ENCODE results near the gene MAD1L1. TPM values are rescaled to one million over a fixed set of nuclear protein-coding genes. Genes with fewer than 3 reads are reported as not detected.

Gene MAD1L1
- total RNA-seq, 1 donor from 2014 or later = 56.2 TPM

DNA sequence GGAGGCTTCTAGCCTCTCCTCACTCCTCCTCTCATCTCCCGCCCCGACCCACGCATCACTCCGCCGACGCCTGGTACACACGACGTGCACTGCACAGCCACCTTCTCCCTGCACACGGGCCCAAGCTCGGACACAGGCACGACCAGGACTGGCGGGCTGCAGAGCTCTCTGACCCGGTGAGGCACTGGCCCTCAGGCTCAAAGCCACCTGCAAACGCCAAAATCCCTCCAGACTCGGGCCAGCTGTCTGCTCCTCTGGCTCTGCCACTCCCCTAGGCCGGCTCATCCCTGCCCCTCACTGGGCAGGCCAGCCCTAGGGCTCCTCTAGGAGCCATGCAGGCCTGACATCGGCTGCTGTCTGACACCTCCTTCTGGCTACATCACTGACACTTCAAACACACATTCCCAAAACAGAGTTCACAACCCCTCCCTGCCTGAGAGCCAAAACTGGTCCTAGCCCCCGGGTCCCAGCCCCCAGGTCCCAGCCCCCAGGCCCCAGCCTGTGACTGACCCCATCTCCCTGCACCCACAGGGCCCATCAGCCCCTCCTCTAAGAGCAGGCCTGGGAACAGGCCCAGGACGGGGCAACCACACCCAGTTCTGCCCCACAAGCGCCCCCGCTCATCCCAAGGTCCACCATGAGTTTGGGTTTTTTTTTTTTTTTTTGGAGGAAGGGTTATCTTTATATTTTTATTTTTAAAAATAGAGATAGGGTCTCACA lies 35.1 kb downstream of the MAD1L1 start:
- H3K27me3 Mint-ChIP-seq (ENCODE audit: insufficient read depth) = no peaks in the 10 kb centered on the region
- H3K36me3 Mint-ChIP-seq (ENCODE audit: low read depth) = peaks cover 12% of the 10 kb centered on the region
- H3K27ac Mint-ChIP-seq = no peak overlapping the region
- H3K9me3 Mint-ChIP-seq = no peaks in the 10 kb centered on the region
- intact Hi-C loops (cut with micrococcal nuclease) = no loop called here
- no peak for DNase-seq (ENCODE audit: low spot score)
- H3K4me1 Mint-ChIP-seq (ENCODE audit: low read depth) = no peaks in the 10 kb centered on the region
- no peak overlapping the region for H3K4me3 Mint-ChIP-seq

DNA sequence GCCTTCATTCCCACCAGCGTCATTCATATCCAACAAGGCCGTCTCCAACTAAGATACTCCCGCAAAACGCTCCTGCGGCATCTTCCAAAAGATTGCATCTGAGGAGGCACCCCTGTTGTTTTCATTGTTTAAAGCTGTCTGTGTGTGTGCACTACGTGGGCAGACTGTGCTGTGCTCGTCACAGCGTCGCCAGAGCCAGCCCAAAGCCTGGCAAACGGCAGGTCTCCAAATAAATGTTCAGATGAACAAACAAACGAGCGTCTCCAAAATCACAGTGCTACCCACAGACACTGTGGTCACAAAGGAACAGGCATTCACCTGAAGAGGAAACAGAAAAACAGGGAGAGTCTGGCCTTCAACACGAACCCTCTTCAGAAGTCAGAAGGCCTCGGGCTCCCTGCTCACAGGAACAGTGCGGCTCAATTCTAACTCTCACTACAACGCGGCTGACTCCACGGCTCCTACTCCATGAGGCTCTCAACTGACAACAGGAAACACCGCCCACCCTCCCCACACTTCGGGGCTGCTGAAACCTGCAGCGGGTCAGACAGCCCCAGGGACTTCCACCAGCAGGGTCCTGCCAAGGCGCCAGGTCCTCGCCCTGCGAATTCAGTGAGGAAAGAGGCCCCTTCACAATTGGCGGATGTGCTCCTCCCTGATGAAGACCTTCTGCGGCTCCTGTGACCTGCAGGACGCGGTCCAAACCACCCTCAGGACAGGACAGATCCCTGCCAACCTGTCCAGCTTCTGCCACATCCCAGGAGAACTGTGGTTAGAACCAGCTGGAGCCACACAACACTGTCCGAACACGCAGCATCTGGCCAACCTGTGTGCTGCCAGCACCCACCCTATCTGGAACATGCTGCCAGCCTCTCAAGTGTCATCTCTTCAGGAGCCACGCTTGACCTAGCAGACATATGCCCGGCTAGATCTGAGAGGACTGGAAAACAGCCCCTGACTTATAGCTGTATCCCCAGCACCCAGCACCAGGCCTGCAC lies 36.1 kb downstream of the MAD1L1 start:
- H3K9me3 Mint-ChIP-seq = no peaks in the 10 kb centered on the region
- H3K27me3 Mint-ChIP-seq (ENCODE audit: insufficient read depth) = no peaks in the 10 kb centered on the region
- DNase-seq (ENCODE audit: low spot score) = no peak
- intact Hi-C loops (cut with micrococcal nuclease) = no loop called here
- peaks cover 12% of the 10 kb centered on the region for H3K36me3 Mint-ChIP-seq (ENCODE audit: low read depth)
- no peak overlapping the region for H3K4me3 Mint-ChIP-seq
- H3K27ac Mint-ChIP-seq = no peak overlapping the region
- no peaks in the 10 kb centered on the region for H3K4me1 Mint-ChIP-seq (ENCODE audit: low read depth)

DNA sequence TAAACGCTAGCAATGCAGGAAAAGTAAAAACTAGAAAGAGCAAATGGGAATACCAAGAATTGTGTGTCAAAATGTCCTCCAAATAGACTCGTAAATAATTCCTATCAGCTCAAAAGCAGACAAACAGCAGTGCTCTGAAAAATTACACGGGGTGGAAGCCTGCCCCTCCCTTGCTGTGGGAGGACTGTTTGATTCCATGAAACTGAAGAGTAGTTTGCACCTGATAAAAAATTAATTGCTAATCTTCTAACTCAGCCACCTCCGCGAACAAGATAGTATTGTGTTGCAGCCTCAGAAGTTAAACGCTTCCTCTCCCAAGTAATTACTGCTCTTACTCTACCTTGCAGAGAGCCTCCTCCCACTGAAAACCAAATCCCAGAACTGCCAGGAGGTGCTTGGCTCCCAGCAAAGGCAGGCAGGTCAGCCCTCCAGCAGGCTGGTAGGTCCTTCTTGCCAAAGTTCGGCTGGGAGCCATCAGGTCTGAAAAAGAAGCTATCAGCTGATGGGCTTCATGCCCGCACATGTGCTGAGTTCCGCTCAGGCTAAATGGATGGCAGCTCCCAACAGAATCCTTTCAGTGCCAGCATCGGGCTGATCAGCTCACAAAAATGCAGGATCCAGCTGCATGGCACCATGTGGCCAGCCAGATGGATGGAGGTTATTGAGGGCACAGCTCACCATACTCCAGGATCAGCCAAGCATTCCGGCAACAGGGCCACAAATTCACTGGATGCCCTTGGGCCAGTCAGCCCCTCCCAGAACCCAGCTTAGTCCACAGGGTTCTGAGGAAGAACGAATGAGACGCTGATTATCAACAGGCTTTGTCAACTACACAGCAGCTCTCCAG lies 37.1 kb downstream of the MAD1L1 start:
- Mint-ChIP-seq H3K4me3 (no peak overlapping the region), H3K9me3 (no peaks in the 10 kb centered on the region), H3K4me1 (ENCODE audit: low read depth) (no peaks in the 10 kb centered on the region), H3K27me3 (ENCODE audit: insufficient read depth) (no peaks in the 10 kb centered on the region), H3K27ac (no peak overlapping the region), H3K36me3 (ENCODE audit: low read depth) (peaks cover 12% of the 10 kb centered on the region)
- intact Hi-C loops (cut with micrococcal nuclease) = no loop called here
- DNase-seq (ENCODE audit: low spot score) = no peak

DNA sequence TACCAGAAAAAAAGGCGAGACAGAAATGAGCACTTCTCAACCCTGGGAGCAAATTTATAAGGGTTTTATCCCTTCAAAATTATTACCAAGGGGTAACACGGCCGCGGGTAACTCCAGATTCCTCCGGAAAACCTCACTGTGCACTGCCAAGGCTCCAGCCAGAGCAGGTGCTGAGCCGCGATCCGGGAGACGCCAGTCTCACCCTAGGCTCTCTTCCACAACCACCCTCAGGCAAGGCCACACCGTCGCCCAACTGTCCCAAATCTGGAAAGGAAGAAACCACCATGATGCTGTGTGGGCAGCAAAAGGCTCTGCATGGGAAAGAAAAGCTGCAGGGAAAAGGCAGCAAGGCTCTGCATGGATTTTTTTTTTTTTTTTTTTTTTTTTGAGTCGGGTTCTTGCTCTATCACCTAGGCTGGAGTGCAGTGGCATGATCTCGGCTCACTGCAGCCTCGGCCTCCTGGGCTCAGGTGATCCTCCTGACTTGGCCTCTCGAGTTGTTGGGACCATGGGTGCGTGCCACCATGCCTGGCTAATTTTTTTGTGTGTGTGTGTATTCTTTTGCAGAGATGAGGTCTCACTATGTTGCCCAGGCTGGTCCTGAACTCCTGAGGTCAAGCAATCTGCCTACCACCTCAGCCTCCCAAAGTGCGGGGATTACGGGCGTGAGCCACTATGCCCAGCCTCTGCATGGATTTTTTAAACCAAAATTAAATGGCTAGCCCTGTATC lies 39.0 kb downstream of the MAD1L1 start:
- no peak overlapping the region for H3K4me3 Mint-ChIP-seq
- H3K27ac Mint-ChIP-seq = no peak overlapping the region
- no peaks in the 10 kb centered on the region for H3K27me3 Mint-ChIP-seq (ENCODE audit: insufficient read depth)
- no peak for DNase-seq (ENCODE audit: low spot score)
- H3K9me3 Mint-ChIP-seq = no peaks in the 10 kb centered on the region
- peaks cover 12% of the 10 kb centered on the region for H3K36me3 Mint-ChIP-seq (ENCODE audit: low read depth)
- H3K4me1 Mint-ChIP-seq (ENCODE audit: low read depth) = no peaks in the 10 kb centered on the region
- intact Hi-C loops (cut with micrococcal nuclease) = no loop called here

DNA sequence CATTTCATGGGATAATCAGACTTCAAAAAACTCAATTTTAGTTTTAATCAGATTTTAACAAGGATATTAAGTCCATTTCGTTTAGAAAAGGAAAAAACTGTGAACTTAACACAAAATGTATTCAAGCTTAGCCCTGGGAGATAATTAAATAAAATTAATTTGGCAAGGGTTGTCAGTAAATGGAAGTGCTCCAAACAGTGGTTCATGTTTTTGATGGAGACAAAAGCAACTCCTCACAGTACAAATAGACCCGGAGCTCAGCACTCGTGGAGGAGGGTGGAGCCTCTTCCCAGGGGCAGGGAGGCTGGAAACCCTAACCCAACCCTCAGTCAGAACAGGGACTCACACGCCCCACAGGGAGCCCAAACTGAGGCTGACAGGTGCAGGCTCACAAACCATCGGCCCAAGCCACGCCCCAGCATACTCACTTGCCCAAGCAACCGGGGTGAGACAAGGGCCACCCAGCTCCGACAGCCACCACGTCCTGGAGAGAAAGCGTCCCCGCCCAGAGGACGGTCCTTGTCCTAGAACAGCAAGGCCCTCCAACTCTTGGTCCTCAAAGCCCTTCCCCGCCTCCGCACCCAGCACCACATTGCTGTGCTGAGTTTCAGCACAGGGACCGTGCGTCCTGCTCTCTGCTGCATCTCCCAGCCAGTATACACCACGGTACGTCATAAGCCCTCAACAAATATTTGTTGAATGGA lies 39.8 kb downstream of the MAD1L1 start:
- H3K27me3 Mint-ChIP-seq (ENCODE audit: insufficient read depth) = no peaks in the 10 kb centered on the region
- no peak for DNase-seq (ENCODE audit: low spot score)
- intact Hi-C loops (cut with micrococcal nuclease) = no loop called here
- no peaks in the 10 kb centered on the region for H3K4me1 Mint-ChIP-seq (ENCODE audit: low read depth)
- H3K36me3 Mint-ChIP-seq (ENCODE audit: low read depth) = peaks cover 12% of the 10 kb centered on the region
- no peak overlapping the region for H3K27ac Mint-ChIP-seq
- no peaks in the 10 kb centered on the region for H3K9me3 Mint-ChIP-seq
- H3K4me3 Mint-ChIP-seq = no peak overlapping the region

DNA sequence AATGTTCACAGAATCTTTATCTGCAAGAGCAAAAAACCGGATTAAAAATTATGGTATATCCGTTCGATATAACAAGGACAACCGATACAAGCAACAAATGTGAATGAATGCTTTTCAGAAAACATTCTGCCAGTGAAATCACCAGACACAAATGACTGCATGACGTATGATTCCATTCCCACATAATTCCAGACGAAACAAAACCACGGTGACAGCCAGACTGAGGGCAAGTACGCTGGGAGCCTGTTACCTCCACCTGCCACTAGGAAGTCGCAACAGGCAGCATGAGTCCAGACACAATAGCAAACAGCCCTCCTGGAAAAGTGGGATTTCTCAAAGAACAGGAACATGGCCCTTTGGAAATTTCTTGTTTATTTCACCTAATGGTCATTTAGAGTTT lies 41.7 kb downstream of the MAD1L1 start:
- no peak overlapping the region for H3K4me3 Mint-ChIP-seq
- intact Hi-C loops (cut with micrococcal nuclease) = no loop called here
- no peak overlapping the region for H3K27ac Mint-ChIP-seq
- H3K36me3 Mint-ChIP-seq (ENCODE audit: low read depth) = no peaks in the 10 kb centered on the region
- no peaks in the 10 kb centered on the region for H3K9me3 Mint-ChIP-seq
- H3K27me3 Mint-ChIP-seq (ENCODE audit: insufficient read depth) = no peaks in the 10 kb centered on the region
- DNase-seq (ENCODE audit: low spot score) = no peak
- no peaks in the 10 kb centered on the region for H3K4me1 Mint-ChIP-seq (ENCODE audit: low read depth)

DNA sequence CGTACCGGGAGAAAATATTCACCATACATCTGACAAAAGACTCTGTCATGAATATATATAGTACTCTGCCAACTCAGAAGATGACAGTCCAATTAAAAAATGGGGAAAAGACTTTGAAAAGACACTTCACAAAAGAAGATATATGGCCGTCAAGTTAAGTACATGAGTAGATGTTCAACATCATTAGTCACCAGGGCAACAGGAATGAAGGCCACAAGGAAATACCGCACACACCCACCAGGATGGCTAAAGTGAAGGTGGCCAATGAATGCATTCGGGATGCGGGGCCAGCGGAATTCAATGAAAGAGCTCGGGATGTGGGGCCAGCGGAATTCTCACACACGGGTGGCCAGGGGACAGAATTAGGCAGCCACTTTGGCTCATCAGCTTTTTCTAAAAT lies 42.2 kb downstream of the MAD1L1 start:
- Mint-ChIP-seq H3K27me3 (ENCODE audit: insufficient read depth) (no peaks in the 10 kb centered on the region), H3K27ac (no peak overlapping the region), H3K9me3 (no peaks in the 10 kb centered on the region), H3K4me1 (ENCODE audit: low read depth) (no peaks in the 10 kb centered on the region), H3K4me3 (no peak overlapping the region), H3K36me3 (ENCODE audit: low read depth) (no peaks in the 10 kb centered on the region)
- intact Hi-C loops (cut with micrococcal nuclease) = no loop called here
- DNase-seq (ENCODE audit: low spot score) = no peak

DNA sequence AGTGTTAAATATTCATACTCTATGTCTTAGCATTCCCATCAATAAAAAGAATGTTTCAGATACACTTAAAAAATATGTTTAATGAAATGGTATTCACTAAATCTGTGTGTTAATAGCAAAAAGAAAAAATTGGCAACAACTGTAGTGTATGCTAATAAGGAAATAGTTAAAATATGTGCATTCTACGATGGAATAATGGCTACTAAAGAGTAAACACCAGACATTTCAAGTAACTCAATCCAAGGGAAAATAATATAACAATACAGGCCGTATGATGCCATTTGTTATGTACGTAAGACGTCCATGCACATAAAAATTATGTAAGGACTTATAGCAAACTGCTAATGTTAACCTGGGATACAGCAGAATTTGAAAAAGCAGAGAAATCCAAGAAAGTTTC lies 46.6 kb downstream of the MAD1L1 start:
- H3K36me3 Mint-ChIP-seq (ENCODE audit: low read depth) = peaks cover 2% of the 10 kb centered on the region
- H3K27ac Mint-ChIP-seq = no peak overlapping the region
- no peak overlapping the region for H3K4me3 Mint-ChIP-seq
- no peak for DNase-seq (ENCODE audit: low spot score)
- H3K9me3 Mint-ChIP-seq = no peaks in the 10 kb centered on the region
- no peaks in the 10 kb centered on the region for H3K27me3 Mint-ChIP-seq (ENCODE audit: insufficient read depth)
- H3K4me1 Mint-ChIP-seq (ENCODE audit: low read depth) = no peaks in the 10 kb centered on the region
- intact Hi-C loops (cut with micrococcal nuclease) = no loop called here

DNA sequence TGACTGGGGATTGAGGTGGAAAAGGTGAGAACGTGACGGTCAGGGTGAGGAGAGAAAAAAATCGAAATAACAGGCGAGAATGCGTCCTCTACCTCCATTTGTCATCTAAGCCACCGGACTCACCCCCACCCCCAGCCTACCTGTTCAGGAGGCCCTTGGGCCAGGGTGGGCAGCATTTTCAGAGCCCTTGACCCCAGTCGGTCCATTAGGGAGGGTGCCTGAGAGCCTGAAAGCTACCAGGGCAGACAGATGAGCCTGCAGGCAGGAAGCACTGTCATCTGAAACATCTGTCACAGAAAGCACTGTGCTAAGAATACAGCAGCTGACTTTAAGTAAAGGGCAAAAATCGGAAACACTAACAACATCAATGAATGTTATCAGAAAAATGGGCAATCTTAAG lies 47.0 kb downstream of the MAD1L1 start:
- H3K27me3 Mint-ChIP-seq (ENCODE audit: insufficient read depth) = no peaks in the 10 kb centered on the region
- H3K27ac Mint-ChIP-seq = no peak overlapping the region
- H3K36me3 Mint-ChIP-seq (ENCODE audit: low read depth) = peaks cover 4% of the 10 kb centered on the region
- intact Hi-C loops (cut with micrococcal nuclease) = no loop called here
- no peaks in the 10 kb centered on the region for H3K9me3 Mint-ChIP-seq
- no peaks in the 10 kb centered on the region for H3K4me1 Mint-ChIP-seq (ENCODE audit: low read depth)
- no peak for DNase-seq (ENCODE audit: low spot score)
- no peak overlapping the region for H3K4me3 Mint-ChIP-seq

DNA sequence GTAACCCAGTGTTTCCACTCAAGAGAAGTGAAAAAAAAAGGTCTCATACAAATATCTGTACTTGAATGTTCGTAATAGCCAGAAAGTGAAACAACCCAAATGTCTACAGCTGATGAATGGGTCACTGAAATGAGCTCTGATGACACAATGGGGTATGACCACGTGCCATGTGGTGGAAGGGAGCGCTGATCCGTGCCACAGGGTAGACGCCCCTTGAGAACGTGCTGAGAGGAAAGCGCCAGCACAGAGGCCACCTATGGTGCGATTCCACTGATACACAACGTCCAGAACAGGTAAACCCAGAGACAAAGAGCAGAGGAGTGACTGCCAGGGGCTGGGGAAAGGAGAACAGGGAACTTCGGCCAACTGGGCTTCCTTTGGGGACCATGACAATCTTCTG lies 50.3 kb downstream of the MAD1L1 start:
- no peak for DNase-seq (ENCODE audit: low spot score)
- Mint-ChIP-seq H3K27ac (no peak overlapping the region), H3K36me3 (ENCODE audit: low read depth) (peaks cover 4% of the 10 kb centered on the region), H3K27me3 (ENCODE audit: insufficient read depth) (no peaks in the 10 kb centered on the region), H3K4me1 (ENCODE audit: low read depth) (no peaks in the 10 kb centered on the region), H3K4me3 (no peak overlapping the region), H3K9me3 (no peaks in the 10 kb centered on the region)
- intact Hi-C loops (cut with micrococcal nuclease) = no loop called here

DNA sequence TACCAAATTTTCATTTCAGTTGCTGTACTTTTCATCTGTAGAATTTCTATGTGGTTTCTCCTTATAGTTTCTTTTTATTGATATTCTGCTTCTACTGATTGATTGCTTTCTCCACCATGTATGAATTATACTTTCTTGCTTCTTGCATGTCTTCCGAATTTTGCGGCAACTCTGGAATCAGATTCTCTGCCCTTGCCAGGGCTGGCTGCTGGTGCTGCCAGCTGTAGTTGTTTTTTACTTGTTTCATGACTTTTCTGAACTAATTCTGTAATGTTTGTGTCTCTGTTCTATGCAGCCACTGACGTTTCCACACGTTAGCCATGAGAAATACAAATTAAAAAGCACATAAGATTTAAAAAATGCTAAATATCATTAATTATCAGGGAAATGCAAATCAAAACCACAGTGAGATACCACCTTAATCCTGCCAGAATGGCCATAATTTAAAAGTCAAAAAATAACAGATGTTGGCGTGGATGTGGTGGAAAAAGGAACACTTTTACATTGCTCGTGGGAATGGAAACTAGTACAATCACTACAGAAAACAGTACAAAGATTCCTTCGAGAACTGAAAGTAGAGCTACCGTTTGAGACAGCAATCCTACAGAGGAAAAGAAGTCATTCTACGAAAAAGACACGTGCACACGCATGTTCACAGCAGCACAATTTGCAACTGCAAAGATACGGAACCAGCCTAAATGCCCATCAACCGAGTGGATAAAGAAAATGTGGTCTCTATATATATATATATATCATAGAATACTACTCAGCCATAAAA lies 51.5 kb downstream of the MAD1L1 start:
- H3K4me3 Mint-ChIP-seq = no peak overlapping the region
- no peaks in the 10 kb centered on the region for H3K9me3 Mint-ChIP-seq
- no peaks in the 10 kb centered on the region for H3K4me1 Mint-ChIP-seq (ENCODE audit: low read depth)
- H3K27me3 Mint-ChIP-seq (ENCODE audit: insufficient read depth) = no peaks in the 10 kb centered on the region
- intact Hi-C loops (cut with micrococcal nuclease) = no loop called here
- no peak overlapping the region for H3K27ac Mint-ChIP-seq
- H3K36me3 Mint-ChIP-seq (ENCODE audit: low read depth) = peaks cover 4% of the 10 kb centered on the region
- DNase-seq (ENCODE audit: low spot score) = no peak
